Measurements from ENCODE around the gene NCEH1.
"Not testable (repeated sequence)": the region's sequence is repeated elsewhere in the genome, so short reads cannot be mapped to it uniquely, and the experiment has no call there.

The NCEH1 gene

DNA sequence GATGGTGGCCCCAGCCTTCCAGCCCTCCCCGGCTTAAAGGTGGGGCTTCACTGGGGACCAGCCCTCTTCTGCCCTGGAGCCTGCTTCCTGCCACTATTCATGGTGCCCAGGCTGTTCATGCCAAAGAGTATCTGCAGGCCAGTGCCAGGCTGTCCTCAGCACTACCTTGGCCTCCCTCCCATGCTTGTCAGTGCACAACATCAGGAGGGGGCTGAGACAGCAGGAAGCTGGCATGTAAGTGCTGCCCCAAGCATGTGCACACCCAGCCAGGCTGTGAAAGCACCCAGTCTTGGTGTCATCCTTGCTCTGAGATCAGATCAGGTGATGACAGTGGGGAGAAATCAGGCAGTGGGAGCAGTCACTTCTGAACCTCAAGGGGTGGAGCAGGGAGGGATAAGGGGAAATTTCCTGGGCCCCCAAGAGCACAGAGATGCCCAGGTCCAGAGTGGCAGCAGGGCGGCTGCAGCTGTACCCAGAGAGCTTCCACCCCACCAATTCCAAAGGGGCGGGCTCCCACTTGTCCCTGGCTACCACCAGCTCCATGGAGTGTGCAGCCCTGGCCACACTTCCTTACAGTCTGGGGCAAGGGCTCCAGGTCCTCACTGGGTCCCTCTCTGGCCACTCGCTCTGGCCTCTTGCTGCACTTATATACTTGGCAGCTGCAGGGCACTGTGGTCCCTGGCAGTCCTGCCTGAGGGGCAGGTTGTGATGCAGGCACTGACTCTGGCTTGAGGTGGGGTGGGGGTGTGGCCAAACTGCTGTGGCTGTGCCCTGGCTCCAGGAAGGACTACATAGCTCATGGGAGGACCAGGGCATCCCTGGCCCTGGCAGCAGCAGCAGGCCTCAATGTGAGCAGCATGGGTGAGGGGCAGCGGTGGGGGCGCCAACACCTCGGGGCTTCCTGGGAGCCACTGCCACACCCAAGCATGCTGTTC, 96.3 kb downstream of the NCEH1 start:
- no peak for DNase-seq (ENCODE audit: low spot score)

DNA sequence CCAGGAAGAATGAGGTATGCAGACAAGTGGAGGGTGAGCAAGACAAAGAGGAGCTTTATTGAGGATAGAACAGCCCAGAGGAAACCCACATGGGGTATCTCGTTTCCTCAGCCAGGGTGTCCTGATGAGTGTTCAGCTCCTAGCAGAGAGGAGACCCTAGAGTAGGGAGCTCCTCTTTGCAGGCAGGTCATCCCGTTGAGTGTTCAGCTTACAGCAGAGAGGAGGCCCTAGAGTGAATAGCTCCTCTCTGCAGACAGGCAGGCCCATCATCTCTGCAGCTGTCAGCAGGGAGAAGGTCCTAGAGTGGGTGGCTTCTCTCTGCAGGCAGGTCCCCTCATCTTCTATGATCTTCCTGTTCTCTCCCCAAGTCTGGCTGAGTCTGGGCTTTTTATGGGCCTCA, 97.0 kb downstream of the NCEH1 start:
- no peak for DNase-seq (ENCODE audit: low spot score)

DNA sequence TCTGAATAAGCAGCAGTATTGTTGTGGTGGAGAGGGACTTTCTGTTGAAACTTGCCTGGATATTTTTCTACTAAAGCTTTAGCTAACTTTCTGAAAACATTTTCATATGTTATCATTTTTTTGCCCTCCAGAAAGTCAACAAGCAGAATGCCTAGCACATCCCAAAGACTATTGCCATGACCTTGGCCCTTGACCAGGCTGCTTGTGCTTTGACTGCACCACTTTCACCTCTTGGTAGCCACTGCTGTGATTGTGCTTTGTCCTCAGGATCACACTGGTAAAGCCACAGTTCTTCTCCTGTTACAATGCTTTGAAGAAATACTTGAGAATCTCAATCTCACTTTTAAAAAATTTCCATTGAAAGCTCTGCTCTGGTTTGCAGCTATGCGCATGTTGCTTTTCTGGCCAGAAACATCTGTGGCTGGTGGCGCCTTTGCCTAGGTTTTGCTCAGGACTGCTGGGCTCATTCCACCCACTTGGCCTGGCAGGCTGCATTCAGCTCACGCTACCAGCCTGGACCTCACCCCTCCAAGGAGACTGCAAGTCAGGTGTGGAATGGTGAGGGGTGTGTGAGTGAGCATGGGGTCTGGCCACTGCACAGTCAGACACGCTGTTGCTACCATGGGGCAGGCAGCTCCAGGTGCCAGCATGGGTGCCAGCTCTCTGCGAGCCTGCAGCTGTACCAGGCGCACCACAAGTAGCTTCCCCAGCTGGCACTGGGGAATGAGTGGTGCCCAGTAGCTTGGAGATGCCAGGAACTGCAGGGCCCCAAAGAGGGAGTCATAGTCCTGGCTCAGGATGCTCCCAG, 97.8 kb downstream of the NCEH1 start:
- DNase-seq (ENCODE audit: low spot score): no peak

DNA sequence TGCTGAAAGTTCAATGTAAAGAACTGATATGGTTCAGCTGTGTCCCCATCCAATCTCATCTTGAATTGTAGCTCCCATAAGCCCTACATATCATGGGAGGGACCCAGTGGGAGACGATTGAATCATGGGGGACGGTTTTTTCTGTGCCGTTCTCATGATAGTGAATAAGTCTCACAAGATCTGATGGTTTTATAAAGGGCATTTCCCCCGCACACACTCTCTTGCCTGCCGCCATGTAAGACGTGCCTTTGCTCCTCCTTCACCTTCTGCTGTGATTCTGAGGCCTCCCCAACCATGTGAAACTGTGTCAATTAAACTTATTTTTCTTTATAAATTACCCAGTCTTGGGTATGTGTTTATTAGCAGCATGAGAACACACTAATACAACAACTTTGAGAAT, 101.1 kb downstream of the NCEH1 start:
- DNase-seq (ENCODE audit: low spot score): no peak

DNA sequence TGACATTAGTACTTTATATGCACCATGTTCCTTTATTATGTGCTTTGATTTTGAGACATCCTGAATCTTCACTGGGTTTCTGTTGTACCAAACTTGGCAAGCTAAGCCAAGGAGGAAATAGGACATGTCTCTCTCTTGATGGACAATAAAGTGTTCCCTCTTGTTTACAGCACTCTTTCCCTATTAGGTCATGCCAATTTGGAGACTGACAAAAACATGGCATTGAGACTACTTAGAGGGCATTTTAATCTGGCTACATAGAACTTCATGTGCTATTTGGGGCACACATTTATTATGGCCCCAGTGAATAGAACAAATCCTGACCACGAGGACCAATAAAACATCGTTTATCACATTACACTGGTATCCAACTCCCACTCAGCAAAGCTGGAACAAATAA, 102.3 kb downstream of the NCEH1 start:
- DNase-seq (ENCODE audit: low spot score): no peak

DNA sequence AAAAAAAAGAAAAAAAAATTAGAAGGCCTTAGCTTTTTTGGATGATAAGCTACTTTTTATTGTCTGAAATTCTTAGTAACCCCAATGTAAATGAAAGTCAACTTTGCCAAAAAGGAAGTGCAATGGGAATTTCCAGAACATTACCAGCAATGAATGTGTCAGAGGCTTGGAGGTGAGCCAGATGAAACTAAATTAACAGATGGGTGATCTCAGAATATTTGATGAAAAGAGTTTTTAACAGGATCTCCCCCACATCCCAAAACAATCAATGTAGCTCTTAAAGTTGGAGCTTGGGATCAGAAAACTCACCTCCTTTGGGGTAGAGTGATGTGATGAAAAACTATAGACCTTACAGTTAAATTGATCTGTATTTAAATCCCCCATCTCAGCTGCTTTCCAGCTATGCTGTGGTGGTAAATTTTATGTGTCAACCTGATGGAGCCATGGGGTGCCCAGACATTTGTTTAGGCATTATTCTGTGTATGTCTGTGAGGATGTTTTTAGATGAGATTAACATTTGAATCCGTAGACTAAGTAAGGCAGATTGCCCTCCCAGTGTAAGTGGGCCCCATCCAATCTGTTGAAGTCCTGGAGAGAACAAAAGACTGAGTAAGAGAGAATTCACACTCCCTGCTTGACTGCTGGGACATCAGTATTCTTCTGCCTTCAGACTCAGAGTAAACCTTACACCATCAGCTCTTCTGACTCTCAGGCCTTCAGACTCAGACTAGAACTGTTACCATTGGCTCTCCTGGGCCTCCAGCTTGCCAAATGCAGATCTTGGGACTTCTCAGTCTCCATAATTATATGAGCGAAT, 103.4 kb downstream of the NCEH1 start:
- no peak for DNase-seq (ENCODE audit: low spot score)

DNA sequence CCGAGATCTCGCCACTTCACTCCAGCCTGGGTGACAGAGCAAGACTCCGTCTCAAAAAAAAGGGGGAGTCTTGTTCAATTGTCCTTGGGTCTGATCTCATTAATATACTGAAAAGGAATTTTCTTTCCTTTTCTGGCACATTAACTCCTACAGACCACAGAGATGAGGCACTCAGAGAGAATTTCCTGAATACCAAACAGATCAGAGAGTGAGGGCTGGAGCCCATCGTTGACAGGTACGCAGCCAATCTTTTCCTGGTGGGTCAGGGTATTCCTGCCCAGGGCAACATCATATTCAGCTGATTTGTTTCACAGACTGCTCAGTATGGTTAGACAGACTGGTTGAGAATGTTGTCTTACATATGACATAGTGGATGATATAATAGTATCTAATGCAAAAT, 104.8 kb downstream of the NCEH1 start:
- no peak for DNase-seq (ENCODE audit: low spot score)

DNA sequence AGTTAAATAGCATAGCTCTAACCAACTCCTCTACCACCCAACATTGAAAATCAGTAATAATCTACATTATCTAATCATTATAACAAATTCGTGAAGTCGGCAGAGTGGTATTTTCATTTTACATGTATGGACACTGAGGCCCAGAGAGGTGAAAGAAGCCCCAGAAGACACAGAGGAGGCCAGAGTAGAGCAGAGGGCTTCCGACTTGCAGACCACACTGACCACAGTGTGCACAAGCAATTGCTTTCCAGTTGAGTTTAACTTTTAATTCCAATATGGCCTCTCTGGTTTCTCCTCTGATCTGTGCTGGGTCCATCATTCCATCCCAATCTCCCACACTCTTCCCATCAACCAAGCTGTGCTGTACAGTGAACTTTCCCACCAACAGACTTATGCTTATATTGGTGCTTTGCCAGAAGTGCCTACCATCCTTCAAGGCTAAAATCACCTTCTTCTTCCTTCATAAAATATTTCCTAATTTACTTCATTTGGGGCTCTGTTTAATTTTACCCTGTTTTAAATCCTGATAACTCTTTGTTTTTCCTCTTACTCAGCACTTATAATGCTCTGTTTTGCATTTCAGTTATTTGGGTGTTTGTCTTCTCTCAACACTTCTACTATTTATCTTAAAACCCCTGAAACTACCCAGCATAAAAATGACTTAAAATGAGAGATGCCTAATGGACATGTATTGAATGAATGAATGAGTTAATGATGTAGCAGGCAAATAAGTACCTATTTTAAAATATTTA, 105.8 kb downstream of the NCEH1 start:
- DNase-seq (ENCODE audit: low spot score): no peak

DNA sequence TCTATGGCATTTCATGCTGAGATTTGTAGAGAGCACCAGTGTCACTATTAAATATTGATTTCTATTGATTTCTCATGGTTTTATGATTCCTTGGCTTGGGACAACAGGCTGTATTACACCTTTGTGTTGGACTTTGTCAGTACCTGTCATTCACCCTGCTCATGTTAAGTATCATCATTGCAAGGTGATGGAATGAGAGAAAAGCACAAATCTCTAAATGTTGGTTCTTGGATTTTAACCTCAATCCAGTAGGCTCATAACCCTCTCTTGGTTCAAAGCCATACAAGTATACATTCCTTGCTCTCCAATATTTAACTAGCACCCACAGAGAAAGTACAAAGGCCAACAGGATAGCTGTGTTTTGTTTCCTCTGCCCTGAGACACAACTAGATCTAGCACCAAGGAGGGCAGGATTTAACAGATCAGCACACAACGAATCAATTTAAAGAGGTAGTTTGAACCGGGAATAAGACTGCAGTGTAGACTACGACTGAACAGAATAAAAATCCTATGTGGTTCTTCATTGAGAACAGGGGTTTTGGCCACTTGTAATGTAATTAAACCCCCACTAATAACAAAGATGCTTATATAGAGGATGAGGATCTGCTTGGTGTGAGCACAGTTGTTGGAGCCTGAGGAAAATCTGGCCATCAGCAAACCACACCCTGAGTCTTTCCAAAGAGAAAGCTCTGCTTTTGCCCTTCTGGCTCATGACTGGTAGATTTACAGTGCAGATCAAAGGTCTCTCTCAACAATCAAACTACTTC, 109.6 kb downstream of the NCEH1 start:
- no peak for DNase-seq (ENCODE audit: low spot score)

DNA sequence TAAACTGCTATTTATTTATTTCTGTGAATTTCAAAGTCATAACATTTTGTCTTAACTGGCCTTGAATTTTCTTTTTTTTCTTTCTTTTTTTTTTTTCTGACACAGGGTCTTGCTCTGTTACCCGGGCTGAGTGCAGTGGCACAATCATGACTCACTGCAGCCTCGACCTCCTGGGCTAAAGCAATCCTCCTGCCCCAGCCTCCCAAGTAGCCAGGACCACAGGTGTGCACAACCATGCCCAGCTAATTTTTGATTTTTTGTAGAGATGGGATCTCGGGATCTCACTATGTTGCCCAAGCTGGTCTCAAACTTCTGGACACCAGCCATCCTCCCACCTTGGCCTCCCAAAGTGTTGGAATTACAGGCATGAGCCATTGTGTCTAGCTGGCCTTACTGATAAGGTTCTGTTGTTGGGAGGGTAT, 110.2 kb downstream of the NCEH1 start:
- no peak for DNase-seq (ENCODE audit: low spot score)

DNA sequence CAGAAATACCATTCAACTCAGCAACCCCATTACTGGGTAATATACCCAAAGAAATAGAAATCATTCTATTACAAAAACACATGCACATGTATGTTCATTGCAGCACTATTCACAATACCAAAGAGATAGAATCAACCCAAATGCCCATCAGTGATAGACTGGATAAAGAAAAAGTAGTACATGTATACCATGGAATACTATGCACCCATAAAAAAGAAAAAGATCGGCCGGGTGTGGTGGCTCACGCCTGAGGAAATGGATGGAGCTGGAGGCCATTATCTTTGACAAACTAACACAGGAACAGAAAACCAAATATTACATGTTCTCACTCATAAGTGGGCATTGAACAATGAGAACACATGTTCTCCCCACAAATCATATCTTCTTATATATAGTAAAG, 112.0 kb downstream of the NCEH1 start:
- no peak for DNase-seq (ENCODE audit: low spot score)

DNA sequence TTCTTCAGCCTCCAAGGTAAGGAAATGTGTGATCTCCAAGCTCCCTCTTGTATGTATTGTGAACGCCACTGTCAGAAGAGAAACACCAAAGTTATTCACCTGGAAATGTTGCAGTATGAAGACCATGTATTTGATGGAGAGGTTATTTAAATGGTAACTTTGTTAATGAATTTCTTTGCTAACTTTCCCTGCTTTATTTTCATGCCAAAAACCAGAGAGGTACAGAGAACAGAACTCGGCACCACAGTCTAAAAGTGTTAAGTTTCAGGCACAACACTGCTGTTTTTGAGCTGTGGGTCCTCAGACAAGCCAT, 114.5 kb downstream of the NCEH1 start:
- no peak for DNase-seq (ENCODE audit: low spot score)

DNA sequence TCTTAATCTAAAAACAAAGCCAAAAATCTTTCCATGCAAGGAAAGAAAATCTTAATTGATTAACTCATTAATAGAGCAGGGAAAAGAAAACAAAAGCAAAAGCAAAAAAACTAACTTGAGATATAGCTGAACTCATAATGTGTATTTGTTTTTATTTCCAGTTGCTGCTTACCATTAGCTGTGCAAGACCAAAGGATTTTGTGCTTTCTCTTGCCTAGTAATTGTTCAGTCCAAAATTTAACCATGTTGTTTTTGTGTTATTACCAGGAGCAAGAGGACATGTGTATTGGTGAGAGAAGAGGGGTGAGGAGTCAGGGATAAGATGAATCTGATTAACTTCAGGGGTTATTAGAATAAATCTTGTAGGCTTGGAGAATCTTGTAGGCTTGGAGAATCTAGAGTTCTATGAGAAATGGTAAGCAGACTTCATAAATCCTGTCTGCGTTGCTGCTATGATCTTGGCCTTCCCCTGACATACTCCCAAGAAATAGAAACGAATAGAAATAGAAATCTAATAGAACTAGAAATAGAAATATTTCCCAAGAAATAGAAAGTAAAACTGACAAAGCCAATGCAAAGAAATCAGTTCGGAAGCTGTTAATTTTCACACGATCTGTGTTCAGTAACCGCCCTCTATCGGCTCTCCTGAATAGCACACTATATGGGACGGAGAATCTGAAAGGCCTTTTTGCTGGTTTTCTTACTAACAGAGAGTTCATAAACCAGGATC, 115.0 kb downstream of the NCEH1 start:
- DNase-seq (ENCODE audit: low spot score): no peak

DNA sequence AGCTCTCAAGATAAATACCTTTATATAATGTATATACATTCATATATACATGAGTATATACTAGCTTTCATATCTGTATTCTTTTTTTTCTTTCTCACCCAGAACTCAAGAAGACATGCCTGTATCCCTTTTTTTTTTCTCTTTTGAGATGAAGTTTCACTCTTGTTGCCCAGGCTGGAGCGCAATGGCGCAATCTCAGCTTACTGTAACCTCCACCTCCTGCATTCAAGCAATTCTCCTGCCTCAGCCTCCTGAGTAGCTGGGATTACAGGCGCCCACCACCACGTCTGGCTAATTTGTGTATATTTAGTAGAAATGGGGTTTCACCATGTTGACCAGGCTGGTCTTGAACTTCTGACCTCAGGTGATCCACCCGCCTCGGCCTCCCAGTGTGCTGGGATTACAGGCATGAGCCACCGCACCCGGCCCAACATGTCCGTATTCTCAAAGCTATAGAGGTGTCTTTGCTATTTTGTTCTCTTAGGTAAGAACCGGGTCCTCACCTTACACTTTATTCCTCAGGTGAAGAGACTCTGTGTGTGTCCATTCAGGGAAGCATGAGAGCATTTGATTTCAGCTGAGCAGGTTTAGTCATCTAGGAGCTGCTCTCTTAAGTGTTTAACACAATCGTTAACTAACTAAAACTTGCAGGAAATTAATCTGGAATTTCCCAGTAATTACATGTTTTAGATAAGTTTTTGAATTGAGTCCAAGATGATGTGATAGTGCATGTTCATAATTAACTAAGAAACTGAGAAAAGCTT, 115.8 kb downstream of the NCEH1 start:
- not testable (repeated sequence) for DNase-seq (ENCODE audit: low spot score)

DNA sequence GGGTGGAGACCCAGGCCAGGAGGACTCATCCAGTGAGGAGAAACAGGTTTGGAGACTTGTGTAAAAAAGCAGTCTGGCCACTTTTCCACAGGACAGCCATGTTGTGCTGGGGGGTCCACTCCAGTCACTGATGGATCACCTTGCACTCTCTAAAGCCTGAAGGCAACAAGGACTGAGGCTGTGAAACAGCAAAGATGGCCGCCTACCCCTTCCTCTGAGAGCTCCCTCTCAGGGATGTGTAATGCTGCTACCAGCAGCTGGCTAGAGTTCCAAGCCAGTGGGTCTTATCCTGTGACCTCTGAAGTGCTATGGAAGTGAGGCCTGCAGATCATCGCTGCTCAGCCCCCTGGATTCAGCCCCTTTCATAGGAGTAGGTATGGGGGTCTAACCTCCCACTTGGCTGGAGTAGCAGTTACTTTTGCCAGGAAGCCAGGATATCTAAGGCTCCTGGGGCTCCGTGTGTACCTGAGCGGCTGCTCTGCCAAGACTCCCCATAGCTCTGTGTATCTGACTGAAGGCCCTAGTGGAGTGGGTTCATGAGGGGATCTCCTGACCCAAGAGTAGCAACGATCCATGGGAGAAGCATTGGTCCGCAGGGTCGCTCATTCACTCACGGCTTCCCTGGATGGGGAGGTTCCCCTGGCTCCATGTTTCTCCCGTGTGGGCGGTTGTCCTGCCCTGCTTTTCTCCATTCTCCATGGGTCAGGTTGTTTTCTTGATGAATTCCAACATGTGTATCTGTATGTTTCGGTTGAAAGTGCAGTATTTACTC, 117.8 kb downstream of the NCEH1 start:
- no peak for DNase-seq (ENCODE audit: low spot score)

DNA sequence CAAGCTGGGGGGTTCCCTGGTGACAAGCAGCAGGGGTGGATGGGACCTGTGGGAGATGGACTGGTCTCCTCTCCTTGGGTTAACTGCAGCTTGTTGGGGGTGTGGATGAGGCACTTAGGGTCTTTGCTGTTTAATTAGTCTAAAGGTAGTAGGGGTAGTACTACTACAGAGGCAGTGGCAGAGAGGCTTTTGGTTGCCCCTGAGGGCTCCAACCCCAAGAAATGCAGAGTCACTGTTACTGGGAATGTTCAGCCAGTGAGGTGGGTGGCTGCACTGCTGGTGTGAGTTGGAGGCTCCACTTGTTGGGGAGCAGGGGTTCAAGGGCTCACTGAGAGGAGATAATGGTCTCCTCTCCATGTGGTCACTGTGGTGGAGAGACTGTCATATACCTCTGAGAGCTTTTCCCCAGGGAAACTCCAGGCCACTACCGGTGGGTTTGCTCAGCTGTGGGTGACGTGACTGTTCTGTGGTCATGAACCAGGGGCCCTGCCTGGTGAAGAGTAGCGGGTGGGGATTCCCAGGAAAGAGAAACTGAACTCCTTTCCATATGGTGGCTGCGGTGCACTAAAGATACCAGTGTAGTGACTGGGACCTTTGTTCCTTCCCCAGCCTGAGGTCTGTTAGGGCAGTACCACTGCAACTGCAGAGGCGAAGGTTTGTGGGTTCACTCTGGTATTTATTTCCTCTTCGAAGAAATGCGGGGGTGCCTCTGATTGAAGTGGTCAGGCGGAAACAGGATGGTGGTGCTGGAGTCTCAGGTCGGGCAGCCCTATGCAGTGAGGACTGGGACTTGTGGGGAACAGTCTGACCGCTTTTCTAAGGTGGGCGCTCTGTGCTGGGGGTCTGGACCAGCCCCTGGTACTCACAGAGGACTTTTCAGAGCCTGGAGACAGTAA, 118.7 kb downstream of the NCEH1 start:
- DNase-seq (ENCODE audit: low spot score): no peak

DNA sequence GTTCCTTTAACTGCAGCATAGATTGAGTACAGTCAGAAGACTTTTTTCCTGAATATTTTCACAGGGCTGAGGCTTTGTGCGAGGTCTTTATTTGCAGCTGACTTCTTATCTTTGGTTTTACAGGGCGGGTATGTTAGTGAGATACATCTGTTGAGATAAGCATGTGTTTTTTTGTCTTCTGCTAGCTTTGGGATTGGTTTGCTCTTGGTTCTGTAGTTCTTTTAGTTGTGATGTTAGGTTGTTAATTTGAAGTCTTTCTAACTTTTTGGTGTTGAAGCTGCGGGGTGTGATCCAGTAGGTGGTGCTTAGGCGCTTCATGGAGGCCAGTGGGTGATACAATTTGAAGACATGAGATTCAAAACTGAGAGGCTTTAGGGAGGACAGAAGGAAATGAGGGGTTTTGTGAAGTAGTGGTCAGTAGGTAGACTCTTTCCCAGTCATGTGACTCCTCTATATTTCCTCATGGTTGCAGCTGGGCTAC, 119.7 kb downstream of the NCEH1 start:
- no peak for DNase-seq (ENCODE audit: low spot score)
